Glutamatergic neuron (in vitro differentiated cells): ENCODE results near the gene CRYZ. TPM values are rescaled to one million over a fixed set of nuclear protein-coding genes. Genes with fewer than 3 reads are reported as not detected.
"Not testable (repeated sequence)": the region's sequence is repeated elsewhere in the genome, so short reads cannot be mapped to it uniquely, and the experiment has no call there.

Experiments used
- DNase-seq: peaks from one replicate; pipeline ENCODE4 v3.0.0; 2022
- H3K27ac Mint-ChIP-seq: one replicate; pipeline ENCODE4 v1.8.0; 2020; ENCODE audit warnings: mild to moderate bottlenecking, mixed read lengths, inconsistent platforms; ENCODE audit not compliant: unreplicated experiment
- H3K27me3 Mint-ChIP-seq: one replicate; pipeline ENCODE4 v1.8.0; 2020; ENCODE audit warnings: mild to moderate bottlenecking, moderate library complexity, mixed read lengths, inconsistent platforms; ENCODE audit not compliant: unreplicated experiment
- H3K36me3 Mint-ChIP-seq: one replicate; pipeline ENCODE4 v1.8.0; 2020; ENCODE audit warnings: mild to moderate bottlenecking, mixed read lengths, inconsistent platforms; ENCODE audit not compliant: unreplicated experiment
- H3K4me1 Mint-ChIP-seq: one replicate; pipeline ENCODE4 v1.8.0; 2020; ENCODE audit warnings: mild to moderate bottlenecking, low read depth, mixed read lengths, inconsistent platforms; ENCODE audit not compliant: unreplicated experiment
- H3K4me3 Mint-ChIP-seq: one replicate; pipeline ENCODE4 v1.8.0; 2020; ENCODE audit warnings: mild to moderate bottlenecking, mixed read lengths, inconsistent platforms; ENCODE audit not compliant: unreplicated experiment
- H3K9me3 Mint-ChIP-seq: one replicate; pipeline ENCODE4 v1.8.0; 2020; ENCODE audit warnings: mild to moderate bottlenecking, moderate library complexity, mixed read lengths, inconsistent platforms; ENCODE audit not compliant: unreplicated experiment
- total RNA-seq: library from RNA; stranded (reverse); fragmentation: NEBNext Ultra II Directional; extraction: Animal tissue kit (Norgen Biotek cat#: 25700); gene quantifications from one replicate; pipeline ENCODE4 v1.2.1, GENCODE V29; 2021; ENCODE audit not compliant: unreplicated experiment
- TF ChIP-seq, protein P1 (sequence below): fragments of 200-600 bp; sonication (generic); IDR thresholded peaks from one replicate; pipeline ENCODE4 v1.5.0; 2021; ENCODE audit not compliant: partially characterized antibody, unreplicated experiment

Gene CRYZ
- total RNA-seq, 1 donor from 2014 or later = 16.2 TPM

DNA sequence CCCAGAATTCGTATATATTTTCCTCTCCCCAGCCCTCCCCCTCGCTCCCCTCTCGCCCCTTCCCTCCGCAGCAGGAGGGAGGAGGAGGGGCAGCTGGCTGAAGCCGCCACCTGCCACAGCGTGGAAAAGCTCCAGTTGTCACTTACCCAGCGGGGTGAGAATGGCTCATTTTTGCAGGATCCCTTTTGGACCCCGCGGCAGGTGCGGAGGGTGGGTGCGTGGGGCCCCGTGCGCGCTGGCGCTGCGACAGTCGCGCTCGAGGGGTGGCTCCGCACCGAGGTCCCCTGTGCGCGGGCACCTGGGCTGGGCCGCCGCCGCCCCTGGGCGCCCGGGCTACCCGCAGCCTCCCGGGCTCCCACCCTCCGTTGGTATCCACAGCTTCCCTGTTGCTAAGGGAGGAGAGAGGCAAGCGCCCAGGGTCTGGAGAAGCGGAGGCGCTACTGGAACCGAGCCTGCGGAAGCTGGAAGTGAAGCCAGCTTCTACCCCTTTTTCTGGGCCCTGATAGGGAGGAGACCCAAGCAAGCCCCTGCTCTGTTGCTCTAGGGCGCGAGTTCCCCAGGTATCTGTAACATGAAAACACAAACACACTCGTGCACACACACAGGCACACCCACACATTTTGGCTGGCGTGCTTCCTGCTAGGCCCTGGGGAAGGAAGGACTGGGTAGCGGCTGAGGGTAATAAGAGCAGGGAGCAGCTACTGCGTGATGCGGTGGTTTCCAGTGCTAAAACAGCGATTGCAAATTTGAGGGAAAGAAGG lies 59.3 kb downstream of the CRYZ start, which contains the start of gene ERICH3:
ERICH3 (minus strand) TSS at position 442 of the 761 bp plus-strand sequence; CDS start at position 169, 273 bp downstream.
- TF ChIP-seq, protein P1, sequence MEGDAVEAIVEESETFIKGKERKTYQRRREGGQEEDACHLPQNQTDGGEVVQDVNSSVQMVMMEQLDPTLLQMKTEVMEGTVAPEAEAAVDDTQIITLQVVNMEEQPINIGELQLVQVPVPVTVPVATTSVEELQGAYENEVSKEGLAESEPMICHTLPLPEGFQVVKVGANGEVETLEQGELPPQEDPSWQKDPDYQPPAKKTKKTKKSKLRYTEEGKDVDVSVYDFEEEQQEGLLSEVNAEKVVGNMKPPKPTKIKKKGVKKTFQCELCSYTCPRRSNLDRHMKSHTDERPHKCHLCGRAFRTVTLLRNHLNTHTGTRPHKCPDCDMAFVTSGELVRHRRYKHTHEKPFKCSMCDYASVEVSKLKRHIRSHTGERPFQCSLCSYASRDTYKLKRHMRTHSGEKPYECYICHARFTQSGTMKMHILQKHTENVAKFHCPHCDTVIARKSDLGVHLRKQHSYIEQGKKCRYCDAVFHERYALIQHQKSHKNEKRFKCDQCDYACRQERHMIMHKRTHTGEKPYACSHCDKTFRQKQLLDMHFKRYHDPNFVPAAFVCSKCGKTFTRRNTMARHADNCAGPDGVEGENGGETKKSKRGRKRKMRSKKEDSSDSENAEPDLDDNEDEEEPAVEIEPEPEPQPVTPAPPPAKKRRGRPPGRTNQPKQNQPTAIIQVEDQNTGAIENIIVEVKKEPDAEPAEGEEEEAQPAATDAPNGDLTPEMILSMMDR = no peak
- peaks cover 7% of the 10 kb centered on the region for H3K36me3 Mint-ChIP-seq
- DNase-seq = peak; percentile 68
- peaks cover 13% of the 10 kb centered on the region for H3K4me1 Mint-ChIP-seq
- H3K27ac Mint-ChIP-seq = peak within 1 kb of the TSS; percentile 88
- H3K9me3 Mint-ChIP-seq = peaks cover 7% of the 10 kb centered on the region
- peak within 1 kb of the TSS; percentile 74 for H3K4me3 Mint-ChIP-seq
- peaks cover 5% of the 10 kb centered on the region for H3K27me3 Mint-ChIP-seq

DNA sequence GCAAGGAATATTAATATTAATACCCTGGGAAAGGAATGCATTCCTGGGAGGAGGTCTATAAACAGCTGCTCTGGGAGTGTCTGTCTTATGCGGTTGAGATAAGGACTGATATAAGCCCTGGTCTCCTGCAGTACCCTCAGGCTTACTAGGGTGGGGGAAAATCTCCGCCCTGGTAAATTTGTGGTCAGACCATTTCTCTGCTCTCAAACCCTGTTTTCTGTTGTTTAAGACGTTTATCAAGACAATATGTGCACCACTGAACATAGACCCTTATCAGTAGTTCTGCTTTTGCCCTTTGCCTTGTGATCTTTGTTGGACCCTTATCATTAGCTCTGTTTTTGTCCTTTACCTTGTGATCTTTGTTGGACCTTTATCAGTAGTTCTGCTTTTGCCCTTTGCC lies 62.0 kb downstream of the CRYZ start:
- not testable (repeated sequence) for H3K27me3 Mint-ChIP-seq, DNase-seq, H3K4me3 Mint-ChIP-seq, H3K27ac Mint-ChIP-seq, H3K9me3 Mint-ChIP-seq
- Mint-ChIP-seq H3K36me3 (peaks cover 15% of the 10 kb centered on the region), H3K4me1 (peaks cover 15% of the 10 kb centered on the region)

Other genes starting within 250 kb of the CRYZ start
- gene LRRC53, start 220.4 kb downstream of the CRYZ start, total RNA-seq = 0.42 TPM
- gene ERICH3, start 59.3 kb downstream of the CRYZ start, total RNA-seq = 1.9 TPM
- 7.6 TPM for gene TYW3, start 102 bp upstream of the CRYZ start, total RNA-seq